ENCODE data around the gene PLGLB2.
"Not testable (repeated sequence)": the region's sequence is repeated elsewhere in the genome, so short reads cannot be mapped to it uniquely, and the experiment has no call there.

PLGLB2 gene

DNA sequence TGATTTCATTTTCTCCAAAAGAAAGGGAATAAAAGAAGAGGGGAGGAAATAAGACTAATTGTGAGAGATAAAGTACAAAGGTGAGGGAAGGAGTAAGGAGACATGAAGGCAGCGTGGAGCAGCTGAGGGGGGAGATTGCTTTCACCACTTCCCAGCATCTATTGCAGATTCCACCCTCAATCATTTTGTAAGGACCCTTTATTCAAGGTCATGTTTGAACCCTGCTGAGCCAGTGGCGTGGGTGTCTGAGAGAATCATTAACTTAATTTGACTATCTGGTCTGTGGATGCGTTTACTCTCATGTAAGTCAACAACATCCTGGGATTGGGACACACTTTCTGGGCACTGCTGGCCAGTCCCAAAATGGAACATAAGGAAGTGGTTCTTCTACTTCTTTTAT lies at the start of gene PLGLB2:
Gene PLGLB2 (plus strand): TSS at position 297 of the 400 bp plus-strand sequence. CDS start 67 bp downstream, at position 364.
- DNase-seq: not testable (repeated sequence)

- DNase-seq: not testable (repeated sequence)
These were observed 43.1 kb upstream of the PLGLB2 start for GRCh38 chr2:87704572-87705323.

DNA sequence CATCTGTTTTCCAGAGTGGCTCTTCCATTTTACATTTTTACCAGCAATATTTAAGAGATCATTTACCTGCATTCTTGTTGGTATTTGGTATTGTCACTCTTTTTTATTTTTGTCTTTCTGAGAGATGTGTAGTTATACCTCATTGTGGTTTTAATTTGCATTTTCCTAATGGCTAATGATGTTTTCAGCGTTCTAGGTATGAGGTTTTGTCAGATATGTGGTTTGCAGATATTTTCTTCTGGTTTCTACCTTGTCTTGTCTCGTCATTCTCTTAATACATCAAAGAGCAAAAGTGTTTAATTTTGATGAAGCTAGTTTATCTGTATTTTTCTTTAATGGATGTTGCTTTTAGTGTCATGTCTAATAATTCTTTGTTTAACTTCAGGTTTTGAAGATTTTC lies 39.5 kb upstream of the PLGLB2 start:
- DNase-seq: not testable (repeated sequence)

DNA sequence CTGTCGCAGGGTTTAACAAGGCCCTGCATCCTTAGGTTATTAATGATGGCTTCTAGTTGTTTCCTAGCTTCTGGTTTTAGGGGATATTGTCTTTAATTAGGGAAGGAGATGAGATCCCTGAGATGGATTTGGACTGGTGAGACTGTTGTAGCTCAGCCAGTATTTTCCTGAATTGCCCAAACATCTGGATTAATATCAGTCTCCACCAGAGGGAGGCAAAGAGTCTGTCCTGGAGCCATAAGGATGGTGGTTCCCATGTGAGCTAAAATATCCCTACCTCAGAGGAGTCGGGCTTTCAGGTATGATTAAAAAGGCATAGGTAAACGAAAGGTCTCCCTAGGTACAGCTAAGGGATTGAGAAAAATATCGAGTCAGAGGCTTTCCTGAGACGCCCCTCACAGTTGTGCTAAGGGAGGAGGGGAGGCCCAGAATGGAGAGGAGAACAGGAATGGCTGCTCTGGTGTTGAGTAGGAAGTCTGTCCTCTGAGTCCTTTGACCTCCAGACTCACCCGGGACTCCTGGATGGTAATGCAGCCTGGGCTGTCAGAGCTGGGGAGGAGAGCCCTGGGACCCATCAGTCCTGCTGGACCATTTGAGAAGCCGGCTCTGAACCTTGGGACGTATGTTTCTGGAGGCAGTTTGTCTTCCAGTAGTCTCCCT lies 19.8 kb upstream of the PLGLB2 start:
- DNase-seq: not testable (repeated sequence)

GRCh38 chr2:87740928-87741327 lies 7.0 kb upstream of the PLGLB2 start:
- not testable (repeated sequence) for DNase-seq

DNA sequence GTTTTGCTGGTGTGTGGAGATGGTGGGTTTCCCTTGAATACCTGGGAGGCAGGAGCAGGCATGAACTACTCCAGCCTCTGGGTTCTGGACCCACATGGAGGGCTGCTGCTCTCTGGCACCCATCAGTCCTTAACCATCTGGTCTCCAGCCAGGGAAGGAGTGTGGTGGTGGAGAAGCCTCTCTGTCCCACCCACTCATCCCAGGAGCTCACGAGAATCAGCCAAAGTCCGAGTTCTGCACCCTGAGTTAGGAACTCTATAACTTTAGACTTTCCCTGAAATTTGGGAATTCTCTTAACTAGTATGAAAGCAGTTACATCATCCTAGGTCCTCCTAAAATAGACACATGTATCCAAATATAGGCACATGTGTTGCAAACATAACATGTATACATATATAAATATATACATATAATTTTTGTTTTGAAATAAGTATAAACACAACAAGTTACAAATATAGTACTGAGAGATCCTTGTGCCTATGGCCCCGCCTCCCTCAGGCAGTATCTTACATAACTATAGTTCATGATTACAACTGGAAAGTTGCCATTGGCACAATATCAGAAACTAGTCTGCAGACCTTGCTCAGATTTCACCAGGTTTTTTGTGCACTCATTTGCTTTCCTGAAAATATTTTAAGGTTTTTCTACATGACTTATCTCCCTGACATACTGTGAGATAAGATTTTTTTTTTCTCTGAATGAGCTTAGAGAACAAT lies 5.3 kb upstream of the PLGLB2 start:
- DNase-seq: not testable (repeated sequence)

- not testable (repeated sequence) for DNase-seq
These were observed 4.2 kb upstream of the PLGLB2 start for GRCh38 chr2:87743638-87744037.

DNA sequence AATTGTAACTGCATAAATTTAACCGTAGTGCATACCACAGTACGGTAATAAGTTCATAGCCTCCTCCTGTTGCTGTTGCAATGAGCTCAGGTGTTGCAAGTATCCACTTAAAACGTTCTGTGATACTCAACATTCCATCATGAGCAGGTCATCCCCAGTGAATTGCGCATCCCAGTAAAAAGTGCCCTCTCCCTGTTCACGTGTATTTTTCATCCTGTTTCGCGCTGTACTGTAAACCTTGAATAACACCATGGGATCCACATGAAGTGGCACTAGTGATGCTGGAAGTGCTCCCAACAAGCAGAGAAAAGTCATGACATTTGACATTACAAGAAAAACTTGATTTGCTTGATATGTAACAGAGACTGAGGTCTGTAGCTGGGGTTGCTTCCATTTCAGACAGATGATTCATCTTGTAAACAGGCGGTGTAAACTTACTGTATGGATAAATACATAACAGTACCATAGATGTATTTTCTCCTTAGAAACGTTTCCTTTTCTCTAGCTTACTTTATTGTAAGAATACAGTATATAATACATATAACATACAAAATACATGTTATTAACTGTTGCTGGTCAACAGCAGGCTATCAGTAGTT lies 2.4 kb upstream of the PLGLB2 start:
- not testable (repeated sequence) for DNase-seq

GRCh38 chr2:87748524-87748923 lies 637 bp downstream of the PLGLB2 start:
- not testable (repeated sequence) for DNase-seq

- DNase-seq: not testable (repeated sequence)
These were observed 2.7 kb downstream of the PLGLB2 start for GRCh38 chr2:87750560-87750959.

- not testable (repeated sequence) for DNase-seq
These were observed 6.9 kb downstream of the PLGLB2 start for GRCh38 chr2:87754759-87755158.
